ENCODE measurements around the gene EDIL3. TPM values are rescaled to one million over a fixed set of nuclear protein-coding genes. Genes with fewer than 3 reads are reported as not detected.
A peak's percentile ranks its signal among the peaks of the same experiment; 100 is the strongest.

The EDIL3 gene, protein sequence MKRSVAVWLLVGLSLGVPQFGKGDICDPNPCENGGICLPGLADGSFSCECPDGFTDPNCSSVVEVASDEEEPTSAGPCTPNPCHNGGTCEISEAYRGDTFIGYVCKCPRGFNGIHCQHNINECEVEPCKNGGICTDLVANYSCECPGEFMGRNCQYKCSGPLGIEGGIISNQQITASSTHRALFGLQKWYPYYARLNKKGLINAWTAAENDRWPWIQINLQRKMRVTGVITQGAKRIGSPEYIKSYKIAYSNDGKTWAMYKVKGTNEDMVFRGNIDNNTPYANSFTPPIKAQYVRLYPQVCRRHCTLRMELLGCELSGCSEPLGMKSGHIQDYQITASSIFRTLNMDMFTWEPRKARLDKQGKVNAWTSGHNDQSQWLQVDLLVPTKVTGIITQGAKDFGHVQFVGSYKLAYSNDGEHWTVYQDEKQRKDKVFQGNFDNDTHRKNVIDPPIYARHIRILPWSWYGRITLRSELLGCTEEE
- polyA plus RNA-seq (2013, experiment 1 of 2), result 11.3 TPM
- polyA plus RNA-seq (2013, experiment 2 of 2), result 12.5 TPM

DNA sequence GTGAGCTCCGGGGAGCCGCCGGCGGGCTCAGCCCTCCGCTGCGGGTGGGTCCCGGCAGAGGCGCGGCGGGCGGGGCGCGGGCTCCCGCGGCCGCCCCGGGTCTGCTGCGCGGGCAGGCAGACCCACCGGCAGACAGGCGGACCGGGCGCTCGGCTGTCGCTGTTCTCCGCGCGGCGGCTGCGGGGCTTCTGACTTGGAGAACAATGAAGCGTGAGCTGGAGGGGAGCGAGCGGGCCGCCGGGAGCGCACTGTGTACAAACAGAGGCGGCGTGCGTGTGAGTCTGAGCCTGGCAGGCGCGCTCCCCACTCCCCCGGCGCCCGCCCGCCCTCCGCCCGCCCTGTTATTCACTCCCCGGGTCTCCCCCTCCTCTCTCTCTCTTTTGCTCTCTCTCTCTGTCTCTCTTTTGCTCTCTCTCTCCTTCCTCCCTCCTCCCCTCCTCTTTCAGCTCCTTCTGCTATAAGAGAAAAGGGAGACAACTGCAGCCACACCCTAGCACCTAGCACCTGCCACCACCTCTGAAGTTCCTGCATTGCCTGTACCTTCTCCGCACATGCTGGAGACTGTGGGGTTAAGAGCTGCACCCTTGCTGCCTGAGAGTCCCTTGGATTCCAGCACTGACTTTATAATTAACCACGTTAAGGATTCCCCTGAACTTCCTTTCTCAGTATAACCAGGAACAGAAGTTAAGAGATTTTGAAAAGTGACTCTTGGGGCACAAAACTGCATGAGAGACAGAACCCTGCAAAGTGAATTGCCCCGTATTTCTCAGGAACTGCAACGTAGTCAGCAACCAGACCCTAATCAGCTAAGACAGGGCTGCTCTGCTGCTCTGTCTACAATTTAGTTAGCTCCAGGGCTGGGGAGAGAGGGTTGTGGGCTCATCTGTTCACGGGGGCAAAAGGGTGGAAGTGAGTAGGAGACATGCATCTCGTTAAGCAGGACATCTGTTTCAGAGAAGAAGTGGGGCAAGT is at the start of gene EDIL3:
Gene EDIL3 (minus strand): TSS at position 277 of the 972 bp plus-strand sequence. CDS start 506 bp downstream, outside the sequence.
- peak; percentile 64 for DNase-seq
- H3K27me3 ChIP-seq (ENCODE audit: insufficient read depth, low read length, poor library complexity), result no peaks in the 10 kb centered on the region
- H3K79me1 ChIP-seq (ENCODE audit: low read length), result no peaks in the 10 kb centered on the region
- no peak within 1 kb of the TSS for H2BK5ac ChIP-seq (ENCODE audit: low read length)
- no peak within 1 kb of the TSS for H2BK15ac ChIP-seq (replicated peaks; ENCODE audit: low read depth)
- H3K4me3 ChIP-seq (ENCODE audit: low read length), result peak within 1 kb of the TSS; percentile 71
- peak within 1 kb of the TSS; percentile 83 for H3K56ac ChIP-seq (ENCODE audit: low read length)
- peak within 1 kb of the TSS; percentile 22 for H3K18ac ChIP-seq (ENCODE audit: low read length)
- no peak within 1 kb of the TSS for H2BK120ac ChIP-seq (ENCODE audit: low read depth, low read length)
- no peak within 1 kb of the TSS for H3K27ac ChIP-seq (ENCODE audit: low read depth, low read length)
- H3K9ac ChIP-seq (ENCODE audit: low read length), result peak within 1 kb of the TSS; percentile 28
- H3K36me3 ChIP-seq (ENCODE audit: control insufficient read depth, insufficient read depth, low read length), result no peaks in the 10 kb centered on the region
- H4K8ac ChIP-seq (ENCODE audit: low read depth, low read length), result no peak within 1 kb of the TSS
- H4K5ac ChIP-seq (ENCODE audit: low read length), result no peak within 1 kb of the TSS
- H3K4me1 ChIP-seq (ENCODE audit: control insufficient read depth, low read depth, low read length), result no peaks in the 10 kb centered on the region
- peak within 1 kb of the TSS; percentile 1 for H3K23ac ChIP-seq (ENCODE audit: low read length)
- peak within 1 kb of the TSS; percentile 98 for H3K4me2 ChIP-seq (ENCODE audit: low read length)
- WGBS (ENCODE audit: extremely low coverage, insufficient coverage, low lambda C conversion rate), result no CpG with 5 or more reads among the region's 54 CpGs
- H3K4ac ChIP-seq (ENCODE audit: low read depth, low read length), result no peak within 1 kb of the TSS
- H2AK5ac ChIP-seq (ENCODE audit: low read length), result no peak within 1 kb of the TSS
- no peaks in the 10 kb centered on the region for H3K79me2 ChIP-seq (ENCODE audit: control insufficient read depth, insufficient read depth, low read length)

DNA sequence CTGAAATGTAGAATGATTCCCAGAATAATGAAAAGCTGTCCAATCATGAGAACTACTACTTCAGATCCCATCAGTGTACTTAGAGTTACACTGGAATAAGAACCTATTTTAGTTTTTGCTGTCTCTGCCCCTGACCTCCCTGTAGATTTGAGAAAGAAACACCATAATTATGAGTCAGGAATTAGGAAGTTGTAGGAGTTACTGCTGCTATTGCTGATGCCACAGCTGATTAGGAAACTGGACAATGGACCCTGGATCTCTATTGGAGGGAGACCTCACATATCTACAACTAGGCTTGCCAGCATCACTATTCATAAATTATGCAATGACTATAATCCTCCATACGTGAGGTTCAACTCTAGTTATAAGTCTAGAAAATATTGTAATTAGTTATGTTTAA is 48.8 kb upstream of the EDIL3 start:
- Histone ChIP-seq H3K4me2 (ENCODE audit: low read length) (no peak overlapping the region), H3K27ac (ENCODE audit: low read depth, low read length) (no peak overlapping the region), H3K23ac (ENCODE audit: low read length) (no peak overlapping the region), H3K18ac (ENCODE audit: low read length) (no peak overlapping the region), H3K27me3 (ENCODE audit: insufficient read depth, low read length, poor library complexity) (no peaks in the 10 kb centered on the region), H2BK15ac (replicated peaks; ENCODE audit: low read depth) (no peak overlapping the region), H2AK5ac (ENCODE audit: low read length) (no peak overlapping the region), H3K9ac (ENCODE audit: low read length) (no peak overlapping the region), H3K79me1 (ENCODE audit: low read length) (no peaks in the 10 kb centered on the region), H4K5ac (ENCODE audit: low read length) (no peak overlapping the region), H3K4me1 (ENCODE audit: control insufficient read depth, low read depth, low read length) (no peaks in the 10 kb centered on the region), H3K56ac (ENCODE audit: low read length) (no peak overlapping the region), H3K79me2 (ENCODE audit: control insufficient read depth, insufficient read depth, low read length) (no peaks in the 10 kb centered on the region), H3K4me3 (ENCODE audit: low read length) (no peak overlapping the region), H2BK120ac (ENCODE audit: low read depth, low read length) (no peak overlapping the region), H3K4ac (ENCODE audit: low read depth, low read length) (no peak overlapping the region), H2BK5ac (ENCODE audit: low read length) (no peak overlapping the region), H4K8ac (ENCODE audit: low read depth, low read length) (no peak overlapping the region), H3K36me3 (ENCODE audit: control insufficient read depth, insufficient read depth, low read length) (no peaks in the 10 kb centered on the region)
- DNase-seq, result no peak
- WGBS (ENCODE audit: extremely low coverage, insufficient coverage, low lambda C conversion rate), result no CpG with 5 or more reads among the region's 1 CpG

DNA sequence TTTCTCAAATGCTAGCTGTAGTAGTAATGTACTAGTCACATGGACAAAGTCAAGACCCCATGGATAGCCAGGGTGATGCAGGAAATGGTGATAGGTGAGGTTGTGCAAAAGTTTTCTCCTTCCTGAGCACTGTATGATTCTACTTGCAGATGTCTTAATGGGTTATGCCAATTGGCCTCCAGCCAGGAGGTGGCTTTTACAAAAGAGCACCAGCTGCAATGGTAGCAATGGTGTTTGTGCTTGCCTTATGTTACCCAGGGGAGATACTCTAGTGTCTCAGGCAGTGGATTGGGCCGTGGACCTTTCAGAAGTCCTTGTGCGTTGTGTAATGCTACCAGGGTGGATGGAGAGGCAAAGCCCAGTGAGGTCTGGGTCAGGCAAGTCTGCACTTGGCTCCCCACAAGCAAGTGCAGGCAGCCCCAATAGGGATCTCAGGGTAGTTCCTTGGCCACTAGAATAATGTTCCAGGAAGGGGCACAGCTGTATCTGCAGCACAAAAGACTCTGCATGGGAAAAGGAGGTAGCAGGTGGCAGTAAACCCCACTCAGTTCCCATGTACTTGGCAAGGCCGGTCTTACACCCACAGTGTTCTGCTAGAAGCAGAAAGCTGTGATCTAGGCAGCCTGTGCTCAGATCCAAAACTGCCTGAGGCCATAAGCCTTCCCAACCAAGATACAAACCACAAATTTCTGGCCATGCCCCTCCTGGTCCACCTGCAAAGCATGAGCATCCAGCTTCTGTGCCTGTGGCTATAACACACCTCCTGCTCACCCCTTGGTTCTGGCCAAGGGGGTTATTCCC is 46.4 kb upstream of the EDIL3 start:
- Histone ChIP-seq H3K4ac (ENCODE audit: low read depth, low read length) (no peak overlapping the region), H3K27ac (ENCODE audit: low read depth, low read length) (no peak overlapping the region), H3K4me3 (ENCODE audit: low read length) (no peak overlapping the region), H2BK15ac (replicated peaks; ENCODE audit: low read depth) (no peak overlapping the region), H3K27me3 (ENCODE audit: insufficient read depth, low read length, poor library complexity) (no peaks in the 10 kb centered on the region), H3K23ac (ENCODE audit: low read length) (no peak overlapping the region), H3K79me2 (ENCODE audit: control insufficient read depth, insufficient read depth, low read length) (no peaks in the 10 kb centered on the region), H3K18ac (ENCODE audit: low read length) (no peak overlapping the region), H3K36me3 (ENCODE audit: control insufficient read depth, insufficient read depth, low read length) (no peaks in the 10 kb centered on the region), H4K8ac (ENCODE audit: low read depth, low read length) (no peak overlapping the region), H3K79me1 (ENCODE audit: low read length) (no peaks in the 10 kb centered on the region), H2AK5ac (ENCODE audit: low read length) (no peak overlapping the region), H3K4me2 (ENCODE audit: low read length) (no peak overlapping the region), H2BK5ac (ENCODE audit: low read length) (no peak overlapping the region), H3K9ac (ENCODE audit: low read length) (no peak overlapping the region), H3K56ac (ENCODE audit: low read length) (no peak overlapping the region), H2BK120ac (ENCODE audit: low read depth, low read length) (no peak overlapping the region), H3K4me1 (ENCODE audit: control insufficient read depth, low read depth, low read length) (no peaks in the 10 kb centered on the region), H4K5ac (ENCODE audit: low read length) (no peak overlapping the region)
- no peak for DNase-seq
- no CpG with 5 or more reads among the region's 3 CpGs for WGBS (ENCODE audit: extremely low coverage, insufficient coverage, low lambda C conversion rate)

DNA sequence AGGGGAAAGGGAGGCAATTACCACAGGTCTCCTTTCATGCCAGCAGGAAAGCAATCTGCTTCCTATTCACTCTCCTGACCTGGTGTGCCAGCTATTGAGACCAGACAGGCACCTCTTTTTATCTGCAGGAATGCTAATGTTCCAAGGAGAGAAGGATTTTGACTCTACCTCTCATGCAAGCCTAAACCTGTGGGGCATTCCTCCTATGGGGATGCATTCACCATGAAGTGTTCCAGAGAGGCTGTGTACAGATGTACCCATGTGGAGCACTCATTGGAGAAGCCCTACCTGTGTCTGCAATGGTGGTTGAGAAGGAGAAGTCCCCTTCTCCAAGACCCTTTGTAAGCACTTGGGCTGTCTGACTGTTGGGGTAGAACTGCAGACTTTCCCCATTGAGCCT is 45.4 kb upstream of the EDIL3 start:
- no peak overlapping the region for H2BK15ac ChIP-seq (replicated peaks; ENCODE audit: low read depth)
- no peaks in the 10 kb centered on the region for H3K79me2 ChIP-seq (ENCODE audit: control insufficient read depth, insufficient read depth, low read length)
- H3K4ac ChIP-seq (ENCODE audit: low read depth, low read length), result no peak overlapping the region
- no peaks in the 10 kb centered on the region for H3K36me3 ChIP-seq (ENCODE audit: control insufficient read depth, insufficient read depth, low read length)
- no peak overlapping the region for H3K4me3 ChIP-seq (ENCODE audit: low read length)
- no peak overlapping the region for H3K23ac ChIP-seq (ENCODE audit: low read length)
- H3K9ac ChIP-seq (ENCODE audit: low read length), result no peak overlapping the region
- H4K8ac ChIP-seq (ENCODE audit: low read depth, low read length), result no peak overlapping the region
- H3K56ac ChIP-seq (ENCODE audit: low read length), result no peak overlapping the region
- no peaks in the 10 kb centered on the region for H3K79me1 ChIP-seq (ENCODE audit: low read length)
- H4K5ac ChIP-seq (ENCODE audit: low read length), result no peak overlapping the region
- no peak overlapping the region for H2BK120ac ChIP-seq (ENCODE audit: low read depth, low read length)
- H3K27me3 ChIP-seq (ENCODE audit: insufficient read depth, low read length, poor library complexity), result no peaks in the 10 kb centered on the region
- H3K4me2 ChIP-seq (ENCODE audit: low read length), result no peak overlapping the region
- no peak overlapping the region for H3K18ac ChIP-seq (ENCODE audit: low read length)
- H3K4me1 ChIP-seq (ENCODE audit: control insufficient read depth, low read depth, low read length), result no peaks in the 10 kb centered on the region
- no peak overlapping the region for H3K27ac ChIP-seq (ENCODE audit: low read depth, low read length)
- DNase-seq, result no peak
- H2BK5ac ChIP-seq (ENCODE audit: low read length), result no peak overlapping the region
- H2AK5ac ChIP-seq (ENCODE audit: low read length), result no peak overlapping the region

DNA sequence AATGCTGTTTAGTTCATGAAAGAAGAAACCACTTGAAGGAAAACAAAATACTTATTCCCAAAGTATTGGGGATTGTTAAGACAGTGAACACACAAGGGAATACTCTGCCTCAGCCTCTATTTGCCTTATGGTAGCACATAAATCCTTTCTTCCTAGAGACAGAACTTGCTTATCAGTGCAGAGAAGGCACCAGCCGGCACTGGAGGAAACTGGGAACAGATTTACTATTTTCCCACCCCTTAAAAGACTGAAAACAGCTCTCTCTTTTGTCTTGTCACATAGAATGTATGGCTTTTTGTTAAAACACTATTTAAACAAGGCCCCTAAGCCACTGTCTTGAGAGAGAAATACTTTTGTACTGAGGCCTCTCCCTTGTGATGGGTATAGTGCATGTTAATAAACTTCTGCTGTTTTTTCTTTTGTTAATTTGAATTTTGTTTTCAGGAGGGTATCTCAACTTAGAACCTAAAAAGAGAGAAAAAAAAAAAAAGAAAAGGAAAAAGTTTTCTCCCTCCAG is 40.7 kb upstream of the EDIL3 start:
- H3K4me2 ChIP-seq (ENCODE audit: low read length), result no peak overlapping the region
- no peak overlapping the region for H4K5ac ChIP-seq (ENCODE audit: low read length)
- no peak overlapping the region for H2BK5ac ChIP-seq (ENCODE audit: low read length)
- no peak overlapping the region for H4K8ac ChIP-seq (ENCODE audit: low read depth, low read length)
- no CpG with 5 or more reads among the region's 1 CpG for WGBS (ENCODE audit: extremely low coverage, insufficient coverage, low lambda C conversion rate)
- no peaks in the 10 kb centered on the region for H3K36me3 ChIP-seq (ENCODE audit: control insufficient read depth, insufficient read depth, low read length)
- no peaks in the 10 kb centered on the region for H3K79me1 ChIP-seq (ENCODE audit: low read length)
- no peak overlapping the region for H3K23ac ChIP-seq (ENCODE audit: low read length)
- H2BK120ac ChIP-seq (ENCODE audit: low read depth, low read length), result no peak overlapping the region
- H3K27ac ChIP-seq (ENCODE audit: low read depth, low read length), result no peak overlapping the region
- no peak overlapping the region for H2AK5ac ChIP-seq (ENCODE audit: low read length)
- DNase-seq, result no peak
- H3K18ac ChIP-seq (ENCODE audit: low read length), result no peak overlapping the region
- no peak overlapping the region for H3K9ac ChIP-seq (ENCODE audit: low read length)
- H3K4ac ChIP-seq (ENCODE audit: low read depth, low read length), result no peak overlapping the region
- no peak overlapping the region for H2BK15ac ChIP-seq (replicated peaks; ENCODE audit: low read depth)
- H3K4me1 ChIP-seq (ENCODE audit: control insufficient read depth, low read depth, low read length), result no peaks in the 10 kb centered on the region
- no peak overlapping the region for H3K4me3 ChIP-seq (ENCODE audit: low read length)
- H3K27me3 ChIP-seq (ENCODE audit: insufficient read depth, low read length, poor library complexity), result no peaks in the 10 kb centered on the region
- no peak overlapping the region for H3K56ac ChIP-seq (ENCODE audit: low read length)
- no peaks in the 10 kb centered on the region for H3K79me2 ChIP-seq (ENCODE audit: control insufficient read depth, insufficient read depth, low read length)

Measured in mesendoderm (in vitro differentiated cells).